HG03520 (cell line): ENCODE measurements around the gene ELP5.

Source experiments
- ATAC-seq: cut with Tn5 transposase; IDR thresholded peaks from one replicate; pipeline ENCODE4 v1.9.1; 2021; ENCODE audit warnings: mild to moderate bottlenecking, moderate library complexity; ENCODE audit not compliant: unreplicated experiment

The ELP5 gene

DNA sequence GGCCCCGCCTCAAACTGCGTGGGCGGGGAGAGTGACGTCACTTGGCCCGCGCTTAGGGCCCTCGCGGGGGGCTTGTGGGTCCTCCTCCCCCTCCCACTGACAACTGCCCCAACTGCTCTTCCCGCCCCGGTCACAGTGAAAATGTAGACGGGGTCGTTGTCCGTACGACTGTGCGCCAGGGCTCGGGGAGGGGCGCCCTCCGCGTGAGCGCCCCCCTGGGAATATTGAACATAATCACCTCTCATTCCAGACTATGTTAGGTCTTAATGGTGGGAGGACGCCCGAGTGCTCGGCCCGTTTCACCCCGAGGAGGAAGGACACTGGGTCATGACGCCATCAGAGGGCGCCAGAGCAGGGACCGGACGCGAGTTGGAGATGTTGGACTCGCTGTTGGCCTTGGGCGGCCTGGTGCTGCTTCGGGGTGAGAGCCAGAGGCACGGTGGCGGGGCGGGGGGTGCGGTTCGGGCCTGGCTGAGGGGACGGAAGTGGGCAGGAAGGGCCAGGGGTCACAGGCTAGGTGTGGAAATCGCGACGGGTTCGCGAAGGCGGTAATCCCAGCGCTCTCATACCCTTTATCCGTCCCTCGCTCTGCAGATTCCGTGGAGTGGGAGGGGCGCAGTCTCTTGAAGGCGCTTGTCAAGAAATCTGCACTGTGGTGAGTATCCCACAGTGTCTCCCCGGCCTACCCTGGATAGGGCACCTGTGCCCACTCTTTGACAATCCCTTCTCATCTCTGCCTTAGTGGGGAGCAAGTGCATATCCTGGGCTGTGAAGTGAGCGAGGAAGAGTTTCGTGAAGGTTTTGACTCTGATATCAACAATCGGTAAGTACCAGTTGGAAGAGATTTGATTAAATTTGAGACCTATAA is at the start of gene ELP5:
TSS of gene ELP5 (plus strand) at position 40 of the 868 bp plus-strand sequence. CDS start at position 376, 336 bp downstream.
- peak; percentile 41 for ATAC-seq

DNA sequence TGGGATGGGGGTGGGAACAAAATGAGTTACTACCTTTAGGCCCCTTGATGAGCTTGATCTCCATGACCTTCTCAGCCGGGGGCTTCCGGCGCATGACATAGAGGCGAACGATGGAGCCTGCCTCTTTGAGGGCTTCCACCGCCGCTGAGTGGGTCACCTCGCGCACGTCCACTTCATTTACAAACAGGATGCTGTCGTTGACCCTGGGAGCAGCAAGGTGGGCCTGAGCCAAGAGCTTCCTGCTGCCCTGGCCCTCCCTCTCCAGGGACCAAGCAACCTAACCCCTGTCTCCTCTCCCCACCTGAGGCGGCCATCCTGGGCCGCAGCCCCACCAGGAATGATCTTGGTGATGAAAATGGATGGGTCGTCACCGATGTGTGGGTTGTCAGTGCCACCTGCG is 48.6 kb upstream of the ELP5 start:
- no peak for ATAC-seq

GRCh38 chr17:7204336-7204735 is 47.7 kb upstream of the ELP5 start:
- ATAC-seq = no peak

- peak; percentile 72 for ATAC-seq
Measured at GRCh38 chr17:7204828-7205461, 47.1 kb upstream of the ELP5 start.

DNA sequence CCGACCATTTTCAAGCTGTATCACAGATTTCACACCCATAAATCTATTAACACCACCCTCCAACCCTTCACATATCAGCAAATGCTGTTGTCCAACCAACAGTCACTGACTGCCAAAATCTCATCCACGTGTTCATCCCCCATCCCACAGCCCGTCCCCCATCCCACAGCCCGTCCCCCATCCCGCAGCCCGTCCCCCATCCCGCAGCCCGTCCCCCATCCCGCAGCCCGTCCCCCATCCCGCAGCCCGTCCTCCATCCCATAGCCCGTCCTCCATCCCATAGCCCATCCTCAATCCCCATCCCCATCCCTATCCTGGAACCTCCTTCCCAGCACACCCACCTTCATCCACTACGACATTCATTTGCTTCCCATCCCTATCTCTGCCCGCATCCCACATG is 46.5 kb upstream of the ELP5 start:
- ATAC-seq = no peak

GRCh38 chr17:7207120-7208001 is 44.7 kb upstream of the ELP5 start:
- ATAC-seq = no peak

DNA sequence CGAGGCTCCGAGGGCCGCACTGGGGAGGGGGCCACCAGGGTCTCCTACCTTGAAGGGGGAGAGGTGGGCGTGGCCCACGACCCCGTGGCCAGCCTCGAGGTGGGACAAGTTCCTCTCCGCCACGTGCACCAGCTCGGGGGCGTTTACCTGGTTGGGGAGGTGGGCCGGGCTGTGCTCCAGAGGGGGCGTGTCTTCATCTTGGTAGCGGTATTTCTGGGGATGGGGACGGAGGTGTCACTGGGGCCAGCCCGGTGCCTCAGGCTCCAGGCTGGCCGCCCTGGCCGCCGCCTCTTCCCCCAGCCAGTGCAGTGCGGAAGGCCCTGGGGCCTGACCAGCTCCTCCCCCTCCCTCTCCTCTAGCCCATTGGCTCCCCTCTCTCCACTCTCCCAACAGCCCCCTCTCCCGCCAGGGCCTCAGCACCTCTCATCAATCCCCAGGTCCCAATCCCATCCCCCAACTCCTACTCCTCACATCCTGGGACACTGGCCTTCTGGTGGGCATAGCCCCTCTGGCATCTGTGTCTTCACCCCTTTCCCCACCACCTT is 43.9 kb upstream of the ELP5 start:
- ATAC-seq = no peak

DNA sequence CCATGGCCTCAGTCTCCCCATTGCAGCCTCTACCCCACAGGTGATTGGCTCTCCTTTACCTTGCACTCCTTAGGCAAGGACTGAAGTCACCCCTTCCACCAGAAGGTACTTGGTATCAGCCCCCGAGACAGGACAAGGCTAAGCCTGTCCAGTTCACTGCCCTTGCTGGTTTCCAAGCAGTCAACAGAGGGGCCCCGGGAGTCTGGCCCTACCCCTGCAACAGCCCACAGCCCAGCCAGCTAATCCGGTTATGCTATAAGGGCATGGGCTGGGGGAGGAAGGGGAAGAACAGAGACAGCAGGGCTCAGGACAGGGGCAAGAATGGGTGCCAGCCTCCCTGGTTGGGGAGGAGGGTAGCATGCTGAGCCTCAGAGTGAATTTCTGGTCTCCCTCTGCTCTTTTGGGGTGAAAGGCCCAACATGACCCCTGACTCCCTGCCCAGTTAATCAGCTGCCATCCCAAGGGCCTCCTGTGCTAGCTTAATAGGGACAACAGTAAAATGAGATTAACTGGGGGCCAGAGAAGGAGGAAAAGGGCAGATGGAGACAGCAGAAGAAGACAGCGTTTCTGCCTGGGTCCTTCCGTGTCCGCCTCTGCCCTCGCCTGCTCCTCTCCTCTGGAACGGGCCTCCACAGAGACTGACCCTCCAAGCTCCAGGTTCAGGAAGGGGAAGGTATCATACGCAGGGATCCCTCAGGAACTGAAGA is 43.1 kb upstream of the ELP5 start:
- no peak for ATAC-seq

DNA sequence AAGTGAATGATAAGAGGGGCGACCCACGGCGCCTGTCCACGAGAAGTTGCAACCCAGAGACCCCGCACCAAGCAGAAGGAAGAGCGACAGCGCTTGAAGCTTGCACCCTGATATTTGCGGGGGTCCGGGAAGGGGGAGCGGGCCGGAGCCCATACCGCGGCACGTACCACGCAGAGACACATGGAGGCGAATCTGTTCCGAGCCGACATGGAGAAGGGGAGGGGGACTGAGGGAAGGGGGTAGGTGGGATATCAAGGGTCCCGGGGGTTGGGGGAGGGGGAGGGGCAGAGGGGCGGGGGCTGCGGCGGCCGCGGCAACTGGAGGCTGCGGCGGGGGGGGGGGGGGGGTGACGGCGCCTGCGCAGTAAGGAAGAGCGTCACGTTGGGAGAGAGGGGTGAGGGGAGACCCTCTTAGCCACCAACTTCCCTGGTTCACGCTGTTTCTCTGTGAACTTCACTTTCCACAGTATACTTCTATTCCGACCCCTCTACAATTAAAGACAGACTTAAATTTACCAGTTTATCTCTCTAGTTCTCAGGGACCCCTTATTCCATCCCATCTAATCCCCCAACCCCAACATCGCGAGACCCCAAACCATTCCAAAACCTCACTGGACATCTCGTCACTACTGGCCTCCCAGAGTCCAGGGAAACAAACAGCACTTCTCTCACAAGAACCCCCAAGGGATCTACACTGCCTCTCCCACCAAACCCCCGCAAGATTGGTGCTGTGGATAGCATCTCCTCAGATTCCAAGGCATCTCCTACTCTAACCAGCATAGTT is 40.3 kb upstream of the ELP5 start:
- no peak for ATAC-seq

DNA sequence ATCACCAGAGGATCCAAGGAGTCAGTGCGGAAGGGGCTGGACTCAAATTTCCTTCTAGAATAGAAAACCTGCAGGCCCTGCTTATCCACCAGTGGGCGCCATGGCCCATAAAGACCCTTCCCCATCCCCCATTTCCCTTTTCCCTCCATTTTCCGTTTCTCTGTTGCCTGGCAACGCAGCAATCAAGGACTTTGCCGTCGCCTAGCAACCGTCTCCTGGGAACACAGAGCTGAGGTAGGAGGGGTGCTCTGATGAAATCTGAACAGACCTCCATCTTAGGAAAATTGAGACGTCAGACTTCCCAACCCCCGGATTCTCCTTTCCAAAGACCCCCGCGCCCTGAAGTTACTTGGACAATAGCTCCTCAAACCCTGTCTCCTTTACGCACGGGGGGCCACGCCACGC is 38.1 kb upstream of the ELP5 start:
- no peak for ATAC-seq

DNA sequence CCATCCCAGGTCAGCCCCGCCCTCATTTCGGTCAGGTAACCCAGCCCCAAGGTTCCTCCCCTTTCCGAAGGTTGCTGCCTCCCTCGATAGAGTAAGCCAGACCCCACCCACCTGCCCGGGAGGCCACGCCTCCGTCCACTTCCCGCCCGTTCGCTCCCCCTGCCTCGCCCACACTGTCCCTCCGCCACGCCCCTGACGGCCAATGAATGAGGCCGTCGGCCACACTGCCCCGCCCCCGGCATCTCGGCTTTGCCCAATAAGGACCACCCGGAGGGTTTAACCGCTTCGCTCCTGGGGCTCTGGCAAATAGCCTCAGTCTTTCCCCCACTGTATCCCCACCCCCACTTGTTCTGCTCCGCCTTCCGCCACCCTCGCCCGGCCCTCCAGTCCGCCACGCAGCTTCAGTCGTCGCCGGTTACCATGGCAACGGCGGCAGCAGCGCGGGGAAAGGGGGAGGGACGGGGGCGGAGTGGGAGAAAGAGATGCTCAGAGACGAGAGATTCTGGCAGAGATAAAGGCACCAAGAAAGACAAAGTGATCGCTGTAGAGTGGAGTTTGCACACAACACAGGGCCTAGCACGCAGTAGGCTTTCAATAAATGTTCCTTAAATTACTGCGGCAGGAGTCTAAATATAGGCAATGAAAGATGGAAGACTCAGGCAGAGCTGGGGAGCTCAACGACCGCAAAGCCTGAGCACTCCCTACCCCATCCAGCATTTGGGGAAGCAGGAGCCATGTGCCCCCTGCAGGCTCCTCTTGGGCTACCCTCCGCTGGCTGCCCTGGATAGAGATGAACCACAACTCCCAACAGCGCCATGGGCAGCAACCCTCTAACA is 37.5 kb upstream of the ELP5 start:
- ATAC-seq = peak; percentile 65

DNA sequence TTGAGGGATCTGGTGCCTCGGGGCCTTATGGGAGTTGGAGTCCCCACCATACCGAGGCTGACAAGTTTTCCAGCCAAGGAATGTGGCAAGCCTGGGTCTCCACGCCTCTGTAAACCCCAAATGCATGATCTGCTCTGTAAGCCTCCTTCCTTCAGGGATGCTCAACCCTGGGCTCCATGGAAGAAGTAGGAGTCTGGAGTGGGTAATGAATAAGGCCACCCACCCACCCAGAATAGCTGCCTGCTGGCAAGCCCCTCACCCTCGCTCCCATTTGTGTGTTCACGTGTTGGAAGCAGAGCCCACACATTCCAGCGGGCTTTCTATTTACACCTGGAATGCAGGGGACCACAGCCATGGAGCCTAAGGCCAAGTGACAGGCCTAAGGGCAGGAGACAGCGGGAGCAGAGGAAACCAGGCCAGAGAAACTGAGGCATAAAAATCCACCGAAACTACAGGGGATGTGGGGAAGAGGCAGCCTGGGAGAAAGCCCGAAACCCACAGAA is 36.8 kb upstream of the ELP5 start:
- ATAC-seq = no peak

DNA sequence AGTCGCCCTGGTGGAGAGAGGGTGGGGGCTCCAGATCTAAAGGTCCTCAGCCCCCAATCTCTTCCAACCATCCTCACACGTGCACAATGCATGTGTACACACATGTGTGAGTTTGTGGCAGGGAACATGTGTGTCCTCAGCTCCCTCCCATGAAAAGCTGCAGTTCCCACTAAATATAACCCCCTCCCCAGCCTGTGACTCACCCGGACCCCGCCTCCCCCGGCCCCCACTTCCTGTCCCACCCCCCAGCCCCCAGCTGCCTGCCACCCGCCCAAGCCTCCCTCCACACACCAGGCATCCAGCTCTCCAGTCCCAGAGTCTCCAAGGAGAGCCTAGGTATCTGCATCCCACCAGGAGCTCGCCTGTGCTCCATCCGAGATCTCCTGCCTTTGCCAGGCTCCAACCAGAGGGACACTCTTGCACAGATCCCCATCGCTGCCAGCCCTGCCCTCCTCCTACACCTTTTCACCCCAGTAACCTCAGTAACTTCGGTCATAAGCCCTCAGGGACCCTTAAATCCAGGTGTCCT is 36.3 kb upstream of the ELP5 start:
- ATAC-seq = no peak

DNA sequence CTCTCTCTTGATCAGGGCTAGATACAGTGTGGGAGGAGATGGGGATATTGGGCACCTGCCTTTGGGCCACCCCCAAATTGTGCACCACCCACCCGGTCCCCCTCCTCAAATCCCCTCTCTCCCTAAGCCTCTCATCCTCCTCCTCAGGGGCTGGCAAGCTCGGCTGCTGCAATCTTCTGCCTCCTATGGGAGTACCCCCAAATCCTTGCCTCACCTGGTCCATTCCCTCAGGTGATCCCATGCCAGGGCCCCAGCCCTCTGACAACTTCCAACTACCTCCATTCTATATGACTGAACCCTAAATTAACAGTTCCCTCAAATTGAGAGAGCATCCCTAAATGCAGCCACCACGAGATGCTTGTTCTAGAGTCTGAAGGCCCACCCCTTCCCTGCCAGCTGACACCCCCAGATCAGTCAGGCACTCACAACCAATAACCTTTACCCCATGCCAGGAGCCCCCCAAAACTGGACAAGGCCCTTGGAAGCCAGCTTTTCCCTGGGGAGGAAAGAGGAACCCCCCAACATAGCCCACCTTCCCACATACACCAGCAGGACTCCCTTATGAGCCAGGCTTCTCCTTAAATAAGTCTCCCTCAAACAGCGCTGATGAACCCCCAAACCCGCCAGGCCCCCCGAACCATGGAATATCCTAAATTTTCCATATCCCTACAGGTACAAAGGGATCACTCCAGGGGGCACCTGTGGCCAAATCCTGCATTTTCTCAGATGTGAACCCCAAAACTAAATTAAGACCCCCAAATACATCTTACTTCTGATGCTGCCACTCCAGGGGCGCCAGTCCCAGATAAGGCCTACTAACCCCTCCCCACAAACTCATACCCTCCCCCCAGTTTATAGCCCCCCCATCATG is 35.5 kb upstream of the ELP5 start:
- ATAC-seq = no peak

DNA sequence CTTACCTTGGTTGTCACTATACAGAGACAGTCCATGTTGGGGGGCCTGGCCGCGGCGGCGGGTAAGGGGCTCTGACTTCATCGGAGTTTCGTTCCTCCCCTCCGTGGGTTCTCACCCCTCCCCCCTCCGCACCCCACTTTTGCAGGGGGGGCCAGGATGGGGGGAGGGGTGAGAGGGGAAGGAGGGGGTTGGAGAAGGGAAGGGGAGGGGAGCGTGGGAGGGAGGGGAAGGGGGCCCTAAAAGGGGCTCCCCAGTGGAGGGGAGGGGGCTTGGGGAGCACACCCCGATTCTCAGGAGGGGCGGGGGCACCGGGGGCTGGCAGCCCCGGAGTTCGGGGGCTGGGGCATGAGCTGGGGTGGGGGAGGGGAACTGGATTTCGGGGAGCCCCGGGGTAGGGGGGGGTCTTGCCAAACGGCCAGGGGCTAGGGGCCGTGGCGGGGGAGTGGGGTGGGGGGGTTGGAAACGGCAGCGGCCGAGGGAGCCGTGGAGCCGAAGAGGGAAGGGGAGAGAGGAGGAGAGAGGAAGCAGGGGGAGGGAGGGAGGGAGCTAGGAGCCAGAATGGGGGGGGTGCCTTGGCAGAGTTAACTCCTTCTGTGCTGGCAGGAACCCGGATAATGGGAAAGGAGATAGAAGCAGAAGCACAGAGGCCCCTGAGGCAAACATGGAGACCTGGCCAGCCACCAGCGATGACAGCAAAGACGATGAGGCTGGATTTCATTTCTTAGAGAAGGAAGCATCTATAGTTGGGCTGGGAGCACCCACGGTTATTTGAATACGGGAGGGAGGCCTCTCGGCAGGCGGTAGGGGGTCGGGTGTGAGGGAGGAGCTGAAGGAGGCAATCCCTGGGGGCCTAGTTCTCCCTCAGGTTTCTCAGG is 34.7 kb upstream of the ELP5 start:
- no peak for ATAC-seq

DNA sequence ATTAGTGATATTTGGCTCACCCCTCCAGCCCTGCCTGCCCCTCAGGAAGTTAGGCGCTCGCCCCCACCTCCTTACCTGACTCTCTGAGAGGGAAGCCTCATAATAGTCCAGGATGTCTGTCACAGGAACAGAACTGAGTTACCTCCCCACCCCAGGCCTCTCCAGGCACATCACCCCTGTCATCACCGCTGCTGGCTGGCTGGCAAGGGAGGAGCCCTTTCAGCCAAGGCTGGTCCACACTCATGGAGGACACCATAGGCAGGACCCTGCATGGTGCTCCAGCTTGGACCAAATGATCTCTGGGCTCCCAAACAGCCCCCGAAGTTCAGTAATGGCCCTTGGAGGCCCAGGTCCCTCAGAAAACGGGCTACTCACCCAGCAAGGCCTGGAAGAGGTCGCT is 33.8 kb upstream of the ELP5 start:
- ATAC-seq = no peak
